ENCODE measurements around the gene SETD1B.

The SETD1B gene

DNA sequence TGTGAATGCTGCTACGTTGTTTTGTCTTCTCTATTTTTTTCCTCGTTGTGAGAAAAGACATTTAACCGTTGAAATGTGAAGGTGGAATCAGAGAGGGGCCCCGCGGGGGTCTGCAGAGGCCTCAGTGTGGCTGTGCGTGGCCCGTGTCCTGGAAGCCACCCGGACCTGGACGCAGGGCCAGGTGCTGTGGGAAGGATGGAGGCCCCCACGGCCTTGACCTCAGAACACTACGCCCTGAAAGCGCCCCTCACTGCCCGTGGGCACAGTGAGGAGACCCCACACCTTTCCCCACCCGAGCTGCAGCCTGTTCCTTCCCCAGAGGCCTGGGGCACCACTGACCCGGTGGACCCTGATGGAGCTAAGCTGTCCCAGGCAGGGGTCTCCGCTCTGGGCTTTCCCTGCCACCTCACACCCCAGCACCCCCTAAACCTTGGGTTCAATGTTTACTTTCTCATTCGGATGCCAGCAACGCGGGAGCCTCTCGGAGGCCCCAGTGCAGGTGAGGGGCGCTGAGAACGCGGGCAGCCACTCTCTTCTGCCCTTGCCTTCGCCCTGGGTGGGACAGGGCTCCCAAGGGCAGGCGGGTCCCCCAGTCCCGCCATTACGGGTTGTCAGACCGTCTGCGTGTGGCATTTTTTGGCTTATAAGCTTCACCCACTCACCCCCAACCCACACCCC lies 26.9 kb downstream of the SETD1B start:
- peak overlapping the region; percentile 25; the same call in 1 of the 2 replicates for H3K27ac ChIP-seq
- TF ChIP-seq ZFX (IDR thresholded peaks at IDR 0.05; ENCODE audit: borderline replicate concordance), result no peak
- TF ChIP-seq, protein P1, sequence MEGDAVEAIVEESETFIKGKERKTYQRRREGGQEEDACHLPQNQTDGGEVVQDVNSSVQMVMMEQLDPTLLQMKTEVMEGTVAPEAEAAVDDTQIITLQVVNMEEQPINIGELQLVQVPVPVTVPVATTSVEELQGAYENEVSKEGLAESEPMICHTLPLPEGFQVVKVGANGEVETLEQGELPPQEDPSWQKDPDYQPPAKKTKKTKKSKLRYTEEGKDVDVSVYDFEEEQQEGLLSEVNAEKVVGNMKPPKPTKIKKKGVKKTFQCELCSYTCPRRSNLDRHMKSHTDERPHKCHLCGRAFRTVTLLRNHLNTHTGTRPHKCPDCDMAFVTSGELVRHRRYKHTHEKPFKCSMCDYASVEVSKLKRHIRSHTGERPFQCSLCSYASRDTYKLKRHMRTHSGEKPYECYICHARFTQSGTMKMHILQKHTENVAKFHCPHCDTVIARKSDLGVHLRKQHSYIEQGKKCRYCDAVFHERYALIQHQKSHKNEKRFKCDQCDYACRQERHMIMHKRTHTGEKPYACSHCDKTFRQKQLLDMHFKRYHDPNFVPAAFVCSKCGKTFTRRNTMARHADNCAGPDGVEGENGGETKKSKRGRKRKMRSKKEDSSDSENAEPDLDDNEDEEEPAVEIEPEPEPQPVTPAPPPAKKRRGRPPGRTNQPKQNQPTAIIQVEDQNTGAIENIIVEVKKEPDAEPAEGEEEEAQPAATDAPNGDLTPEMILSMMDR (IDR thresholded peaks at IDR 0.05), result no peak

DNA sequence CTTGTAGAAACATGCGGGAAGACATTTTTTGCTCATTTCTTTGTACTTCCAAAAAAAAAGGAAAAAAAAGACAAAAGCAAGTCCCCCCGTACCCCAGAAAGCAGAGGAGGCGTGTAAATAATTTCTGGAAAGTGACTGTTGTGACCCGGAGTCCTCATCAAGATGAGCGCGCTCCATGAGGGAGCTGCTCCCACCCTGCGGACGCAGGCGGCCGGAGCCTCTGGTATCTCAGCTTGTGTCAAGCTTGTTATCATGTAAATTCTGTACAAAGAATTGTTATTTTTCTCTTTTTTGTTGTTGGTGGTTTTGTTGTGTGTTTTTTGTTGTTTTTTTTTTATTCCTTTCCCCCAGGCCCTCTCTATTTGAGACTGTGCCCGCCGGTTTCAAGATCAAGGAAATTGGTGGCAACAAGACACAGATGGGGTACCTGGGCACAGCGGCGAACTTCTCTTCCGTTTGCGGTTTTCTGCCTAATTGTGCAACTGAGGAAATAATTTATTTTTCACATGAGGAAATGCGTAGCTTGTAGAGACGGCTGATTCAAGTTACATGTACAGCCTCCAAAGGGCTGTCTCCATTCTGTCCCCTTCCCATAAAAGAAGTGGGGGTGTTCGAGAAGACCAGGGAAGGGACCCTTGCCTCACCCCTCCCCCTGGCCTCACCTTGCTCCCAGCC lies 27.9 kb downstream of the SETD1B start:
- TF ChIP-seq ZFX (IDR thresholded peaks at IDR 0.05; ENCODE audit: borderline replicate concordance), result no peak
- TF ChIP-seq, protein P1 (IDR thresholded peaks at IDR 0.05), result no peak
- no peak overlapping the region for H3K27ac ChIP-seq

DNA sequence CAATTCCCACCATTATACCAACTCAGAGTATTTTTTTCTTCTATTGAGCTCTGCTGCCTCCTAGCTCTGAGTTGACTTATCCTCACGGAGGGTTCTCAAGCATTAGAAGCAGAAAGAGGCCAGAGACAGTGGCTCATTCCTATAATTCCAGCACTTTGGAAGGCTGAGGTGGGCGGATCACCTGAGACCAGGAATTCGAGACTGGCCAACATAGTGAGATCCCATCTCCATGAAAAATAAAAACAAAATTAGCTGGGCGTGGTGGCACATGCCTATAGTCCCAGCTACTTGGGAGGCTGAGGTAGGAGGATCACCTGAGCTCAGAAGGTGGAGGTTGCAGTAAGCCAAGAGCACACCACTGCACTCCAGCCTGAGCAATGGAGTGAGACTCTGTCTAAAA lies 33.9 kb downstream of the SETD1B start:
- TF ChIP-seq, protein P1 (IDR thresholded peaks at IDR 0.05), result no peak
- no peak for TF ChIP-seq ZFX (IDR thresholded peaks at IDR 0.05; ENCODE audit: borderline replicate concordance)
- H3K27ac ChIP-seq, result no peak overlapping the region

DNA sequence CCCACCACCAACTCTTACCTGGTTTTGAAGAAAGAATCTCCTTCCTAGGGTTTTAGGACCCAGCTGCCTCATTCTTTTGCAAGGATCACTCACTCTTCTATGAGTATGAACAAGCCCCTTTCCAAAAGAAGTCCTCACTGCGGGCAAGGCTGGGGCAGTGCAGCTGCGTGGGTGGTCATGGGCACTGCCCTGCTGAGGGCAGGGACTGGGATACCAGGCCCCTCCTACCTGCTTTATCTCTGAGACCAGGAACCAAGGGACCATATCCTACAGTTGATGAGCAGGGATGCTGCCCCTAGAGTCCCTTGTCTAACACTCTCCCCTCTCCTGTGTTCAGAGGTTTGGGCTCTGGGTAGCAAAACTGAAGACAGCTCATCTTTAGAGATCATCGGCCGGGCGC lies 34.3 kb downstream of the SETD1B start:
- no peak for TF ChIP-seq ZFX (IDR thresholded peaks at IDR 0.05; ENCODE audit: borderline replicate concordance)
- TF ChIP-seq, protein P1 (IDR thresholded peaks at IDR 0.05), result no peak
- no peak overlapping the region for H3K27ac ChIP-seq

DNA sequence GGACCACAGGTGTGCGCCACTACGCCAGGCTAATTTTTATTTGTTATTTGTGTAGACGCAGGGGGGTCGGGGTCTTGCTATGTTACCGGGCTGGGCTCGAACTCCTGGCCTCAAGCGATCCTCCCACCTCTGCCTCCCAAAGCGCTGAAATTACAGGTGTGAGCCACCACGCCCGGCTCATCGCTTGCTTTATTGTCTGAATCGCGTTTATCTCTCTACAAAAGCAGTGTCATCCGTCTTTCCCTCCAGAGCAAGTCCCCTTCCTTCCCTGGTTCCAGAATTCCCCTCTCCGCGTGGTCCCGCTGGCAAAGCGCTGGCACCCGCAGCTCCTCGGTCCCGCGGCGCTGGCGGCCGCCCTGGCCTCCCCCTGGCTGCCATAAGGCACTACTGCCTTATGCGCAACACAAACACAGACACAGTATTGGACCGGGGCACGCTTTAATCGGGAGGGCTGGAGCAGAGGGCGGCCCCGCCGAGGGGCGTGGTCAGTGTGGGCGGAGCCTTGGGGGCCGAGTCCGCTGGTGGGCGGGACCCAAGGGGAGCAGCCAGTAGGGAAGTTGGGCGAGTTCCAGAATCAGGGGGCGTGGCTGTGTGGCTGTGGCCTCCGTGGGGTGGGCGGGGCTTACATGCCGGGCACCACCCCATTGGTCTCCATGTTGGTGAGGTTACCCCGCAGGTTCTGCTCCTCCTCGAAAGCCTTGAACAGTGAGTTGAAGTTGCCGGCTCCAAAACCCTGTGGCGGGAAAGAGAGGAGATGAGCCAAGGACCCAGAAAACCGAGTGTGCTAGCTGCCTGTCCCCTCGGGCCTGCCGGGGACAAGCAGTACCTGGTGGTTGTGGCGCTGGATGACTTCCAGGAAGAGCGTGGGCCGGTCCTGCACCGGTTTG lies 35.5 kb downstream of the SETD1B start:
- peak overlapping the region; percentile 92 for H3K27ac ChIP-seq
- TF ChIP-seq, protein P1 (IDR thresholded peaks at IDR 0.05), result peak; percentile 78
- no peak for TF ChIP-seq ZFX (IDR thresholded peaks at IDR 0.05; ENCODE audit: borderline replicate concordance)

DNA sequence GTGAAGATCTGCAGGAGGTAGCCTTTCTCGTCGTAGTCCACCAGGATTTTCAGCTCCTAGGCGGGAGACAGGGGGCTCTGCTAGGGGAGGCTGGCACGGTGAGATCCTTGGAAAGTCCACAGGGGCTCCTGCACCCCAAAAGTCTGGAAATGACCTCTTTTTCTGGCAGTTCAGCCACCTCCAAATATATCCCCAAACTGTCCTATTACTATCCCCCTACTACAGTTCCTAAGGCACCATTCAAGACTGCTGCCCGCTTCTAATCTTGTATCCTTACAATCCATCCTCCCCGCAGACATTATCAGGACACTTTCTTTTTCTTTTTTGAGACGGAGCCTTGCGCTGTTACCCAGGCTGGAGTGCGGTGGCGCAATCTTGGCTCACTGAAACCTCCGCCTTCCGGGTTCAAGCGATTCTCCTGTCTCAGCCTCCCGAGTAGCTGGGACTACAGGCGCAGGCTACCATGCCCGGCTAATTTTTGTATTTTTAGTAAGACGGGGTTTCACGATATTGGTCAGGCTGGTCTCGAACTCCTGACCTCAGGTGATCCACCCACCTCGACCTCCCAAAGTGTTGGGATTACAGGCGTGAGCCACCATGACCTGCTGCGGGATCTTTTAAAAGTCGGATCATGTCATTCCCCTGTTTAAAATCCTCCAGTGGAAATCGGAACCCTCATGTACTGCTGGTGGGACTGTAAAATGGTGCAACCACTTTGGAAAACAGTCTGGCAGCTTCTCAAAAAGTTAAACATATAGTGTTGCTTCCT lies 36.4 kb downstream of the SETD1B start:
- no peak for TF ChIP-seq ZFX (IDR thresholded peaks at IDR 0.05; ENCODE audit: borderline replicate concordance)
- TF ChIP-seq, protein P1 (IDR thresholded peaks at IDR 0.05), result no peak

More for the DNA sequence above, 36.4 kb downstream of the SETD1B start:
- peak overlapping the region; percentile 92 for H3K27ac ChIP-seq
